ENCODE data around the gene CAMK2D. TPM values are rescaled to one million over a fixed set of nuclear protein-coding genes. Genes with fewer than 3 reads are reported as not detected.

The CAMK2D gene
- polyA plus RNA-seq, 3 donors from 2014 or later: 14.8 to 22.8 (median 21.4) TPM

DNA sequence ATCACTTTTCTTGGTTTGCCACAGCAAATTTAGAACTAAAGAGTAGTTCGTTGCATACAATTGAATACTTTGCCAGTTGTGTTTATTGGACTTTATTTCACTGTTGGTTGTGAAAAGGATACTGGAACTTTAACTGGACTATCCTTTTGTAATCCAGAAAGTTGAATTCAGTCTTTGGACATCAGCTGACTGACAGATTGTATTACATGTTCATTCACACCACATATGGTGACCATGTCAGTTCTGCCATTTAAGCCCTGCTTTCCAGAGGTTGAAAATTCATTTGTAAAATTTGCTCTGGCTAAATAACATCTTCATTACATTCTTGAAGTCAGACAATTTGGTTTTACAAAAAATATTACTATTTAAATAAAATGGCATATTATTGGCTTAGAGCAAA, 251.7 kb downstream of the CAMK2D start:
- H3K36me3 Mint-ChIP-seq: peaks cover 23 to 42% (median 27%) of the 10 kb centered on the region in 3 donors

DNA sequence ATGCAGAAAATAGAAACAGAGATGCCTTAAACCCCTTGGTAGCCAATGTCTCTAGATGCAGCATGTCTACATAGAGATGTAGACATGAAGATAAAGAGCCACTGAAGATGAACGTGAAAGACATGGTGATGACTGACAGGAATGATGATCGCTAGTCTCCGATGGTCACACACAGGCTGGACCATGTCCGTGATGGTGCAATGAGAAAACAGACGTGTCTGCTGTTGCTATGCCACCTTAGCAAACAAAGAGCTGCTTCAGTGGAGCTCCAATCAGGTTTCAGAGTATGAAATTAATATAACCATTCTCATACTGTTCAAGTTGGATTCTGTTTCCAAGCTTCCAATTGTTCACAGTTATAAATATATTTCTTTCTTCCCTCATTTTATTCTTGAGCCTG, 256.5 kb downstream of the CAMK2D start:
- no peak overlapping the region for H3K4me3 Mint-ChIP-seq
- no peaks in the 10 kb centered on the region for H3K9me3 Mint-ChIP-seq
- H3K36me3 Mint-ChIP-seq: peaks cover 19 to 25% (median 23%) of the 10 kb centered on the region in 3 donors
- H3K4me1 Mint-ChIP-seq: peaks cover 0 to 7% of the 10 kb centered on the region in 2 donors
- DNase-seq: no peak
- no peak overlapping the region for H3K27ac Mint-ChIP-seq
- no peaks in the 10 kb centered on the region for H3K27me3 Mint-ChIP-seq (ENCODE audit: low read depth in 3 of 3)

More for the DNA sequence above, 251.7 kb downstream of the CAMK2D start:
- Mint-ChIP-seq H3K4me1 (peaks cover 0 to 7% of the 10 kb centered on the region in 2 donors), H3K27me3 (ENCODE audit: low read depth in 3 of 3) (no peaks in the 10 kb centered on the region), H3K27ac (no peak overlapping the region), H3K4me3 (no peak overlapping the region), H3K9me3 (no peaks in the 10 kb centered on the region)
- DNase-seq: no peak

DNA sequence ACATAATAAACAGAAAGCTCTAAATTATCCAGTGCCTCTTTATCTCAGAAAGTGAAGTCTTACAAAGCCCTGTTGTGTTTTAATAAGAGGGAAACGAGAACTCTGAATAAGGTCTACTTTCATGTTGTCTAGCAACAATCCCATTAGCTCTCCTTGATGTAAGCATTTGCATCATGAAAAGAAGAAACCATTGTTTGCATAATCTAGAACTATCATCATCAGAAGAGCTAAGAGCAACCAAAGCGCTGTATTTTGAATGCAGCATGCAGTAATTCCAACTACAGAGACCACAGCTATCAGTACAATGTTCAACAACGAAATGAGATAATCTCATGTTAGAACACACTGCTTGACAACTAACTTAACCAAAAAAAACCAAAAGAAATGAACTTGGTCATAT, 257.1 kb downstream of the CAMK2D start:
- peaks cover 23 to 30% (median 26%) of the 10 kb centered on the region in 3 donors for H3K36me3 Mint-ChIP-seq
- no peaks in the 10 kb centered on the region for H3K9me3 Mint-ChIP-seq
- peaks cover 0 to 7% of the 10 kb centered on the region in 2 donors for H3K4me1 Mint-ChIP-seq
- no peaks in the 10 kb centered on the region for H3K27me3 Mint-ChIP-seq (ENCODE audit: low read depth in 3 of 3)
- no peak overlapping the region for H3K27ac Mint-ChIP-seq
- DNase-seq: no peak
- no peak overlapping the region for H3K4me3 Mint-ChIP-seq

DNA sequence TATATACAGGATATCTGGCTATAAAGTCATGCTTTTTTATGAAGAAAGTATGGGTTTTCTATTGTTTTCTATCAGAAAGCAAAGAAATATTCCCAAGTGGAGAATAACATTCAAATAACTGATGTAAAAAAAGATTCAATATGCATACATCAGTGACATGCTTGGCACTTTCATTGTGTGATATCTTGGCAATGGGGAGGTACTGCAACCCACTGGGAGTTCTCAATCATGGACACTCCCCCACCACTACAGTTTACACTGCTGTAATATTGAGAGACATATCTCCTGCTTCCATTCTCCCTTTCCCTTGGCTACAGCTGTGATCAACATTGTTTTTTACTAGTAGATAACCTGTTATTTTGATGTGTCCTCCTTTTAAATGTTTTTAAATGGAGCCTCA, 257.8 kb downstream of the CAMK2D start:
- Mint-ChIP-seq H3K27me3 (ENCODE audit: low read depth in 3 of 3) (no peaks in the 10 kb centered on the region), H3K4me3 (no peak overlapping the region), H3K27ac (no peak overlapping the region), H3K36me3 (peaks cover 26 to 32% (median 29%) of the 10 kb centered on the region in 3 donors), H3K9me3 (no peaks in the 10 kb centered on the region), H3K4me1 (peaks cover 0 to 7% of the 10 kb centered on the region in 2 donors)
- DNase-seq: no peak

DNA sequence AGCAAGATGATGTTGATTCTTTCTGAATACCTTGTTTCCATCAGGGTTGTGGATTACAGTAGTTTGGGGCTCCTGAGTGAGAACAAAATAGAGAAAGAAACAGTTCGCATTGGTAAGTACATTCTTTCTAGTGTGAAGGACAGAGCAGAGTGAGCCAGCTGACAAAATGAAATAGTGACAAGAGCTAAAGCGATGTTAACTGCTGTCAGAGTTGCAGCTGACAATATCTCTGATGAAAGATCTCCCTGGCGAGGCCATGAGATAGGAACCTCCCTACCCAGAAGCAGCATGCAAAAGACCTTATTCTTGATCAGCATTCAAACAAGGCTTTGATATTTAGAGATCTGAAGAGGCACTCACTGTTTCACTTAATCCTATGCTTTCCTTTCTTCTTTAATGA, 258.6 kb downstream of the CAMK2D start:
- peaks cover 30 to 34% (median 32%) of the 10 kb centered on the region in 3 donors for H3K36me3 Mint-ChIP-seq
- no peak overlapping the region for H3K4me3 Mint-ChIP-seq
- no peak for DNase-seq
- no peak overlapping the region for H3K27ac Mint-ChIP-seq
- no peaks in the 10 kb centered on the region for H3K9me3 Mint-ChIP-seq
- no peaks in the 10 kb centered on the region for H3K27me3 Mint-ChIP-seq (ENCODE audit: low read depth in 3 of 3)
- peaks cover 0 to 7% of the 10 kb centered on the region in 2 donors for H3K4me1 Mint-ChIP-seq

DNA sequence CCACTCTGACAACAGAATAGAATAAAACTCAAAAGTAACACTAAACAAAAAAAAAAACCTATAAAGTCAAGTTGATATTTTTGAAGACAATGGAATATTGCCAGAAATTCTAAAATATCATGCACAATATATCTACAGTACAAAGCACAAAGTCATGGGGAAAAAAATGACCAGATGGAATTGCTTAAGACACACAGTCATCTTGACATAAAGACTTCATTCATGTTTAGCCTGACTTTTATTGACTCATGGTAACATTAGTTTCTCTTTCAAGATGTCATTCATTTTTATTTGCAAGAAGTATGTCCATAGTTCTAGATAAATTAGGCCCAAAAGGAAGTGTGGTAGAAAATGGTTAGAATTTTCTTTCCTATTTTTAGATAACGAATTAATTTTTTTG, 259.1 kb downstream of the CAMK2D start:
- Mint-ChIP-seq H3K27me3 (ENCODE audit: low read depth in 3 of 3) (peaks cover 0 to 2% (median 0%) of the 10 kb centered on the region in 3 donors), H3K36me3 (peaks cover 33 to 38% (median 36%) of the 10 kb centered on the region in 3 donors), H3K4me3 (no peak overlapping the region), H3K9me3 (no peaks in the 10 kb centered on the region), H3K4me1 (peaks cover 0 to 7% of the 10 kb centered on the region in 2 donors), H3K27ac (no peak overlapping the region)
- DNase-seq: no peak

DNA sequence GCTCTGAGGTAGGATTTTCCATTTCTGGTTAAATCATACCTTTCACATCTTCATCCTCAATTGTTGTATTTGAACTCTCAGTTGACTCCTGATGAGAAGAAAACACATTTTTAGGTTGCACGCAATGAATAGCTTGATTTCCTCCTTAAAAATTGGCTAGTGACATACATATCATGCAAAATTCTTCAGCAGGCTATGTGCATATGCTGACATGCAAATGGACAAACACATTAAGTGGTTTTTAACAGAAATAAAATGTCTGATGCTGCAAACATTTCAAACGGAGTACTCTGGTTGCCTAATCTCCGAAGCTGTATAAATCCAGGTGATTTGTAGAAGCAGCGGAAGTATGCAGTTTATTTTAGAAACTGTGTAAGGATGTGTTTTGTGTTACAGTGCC, 261.1 kb downstream of the CAMK2D start:
- H3K27ac Mint-ChIP-seq: no peak overlapping the region
- peaks cover 48 to 52% (median 49%) of the 10 kb centered on the region in 3 donors for H3K36me3 Mint-ChIP-seq
- H3K4me1 Mint-ChIP-seq: peaks cover 0 to 6% of the 10 kb centered on the region in 2 donors
- DNase-seq: no peak
- no peak overlapping the region for H3K4me3 Mint-ChIP-seq
- peaks cover 0 to 2% (median 0%) of the 10 kb centered on the region in 3 donors for H3K27me3 Mint-ChIP-seq (ENCODE audit: low read depth in 3 of 3)
- peaks cover 0 to 3% (median 0%) of the 10 kb centered on the region in 6 donors for H3K9me3 Mint-ChIP-seq

DNA sequence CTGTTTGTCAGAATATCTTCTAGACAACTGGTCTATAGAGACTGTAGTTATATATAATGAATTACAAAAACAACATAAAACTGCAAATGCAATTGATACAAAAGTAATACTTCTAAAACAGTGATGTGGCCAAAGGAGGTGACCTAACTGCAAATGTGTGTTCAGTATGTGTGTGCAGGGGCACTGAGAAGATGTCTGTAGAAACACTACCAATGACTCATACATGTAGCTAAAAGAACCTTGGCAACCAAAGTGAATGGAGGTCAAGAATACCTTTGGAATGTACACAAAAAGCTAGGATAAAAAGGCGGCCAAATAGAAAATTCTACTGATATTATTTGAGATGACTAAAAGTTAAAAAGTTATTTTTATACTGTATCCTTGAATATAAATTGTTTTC, 261.8 kb downstream of the CAMK2D start:
- Mint-ChIP-seq H3K27ac (no peak overlapping the region), H3K27me3 (ENCODE audit: low read depth in 3 of 3) (peaks cover 0 to 2% (median 2%) of the 10 kb centered on the region in 3 donors), H3K36me3 (peaks cover 50 to 58% (median 51%) of the 10 kb centered on the region in 3 donors), H3K4me1 (no peaks in the 10 kb centered on the region), H3K4me3 (no peak overlapping the region), H3K9me3 (peaks cover 0 to 3% (median 0%) of the 10 kb centered on the region in 6 donors)
- DNase-seq: no peak

DNA sequence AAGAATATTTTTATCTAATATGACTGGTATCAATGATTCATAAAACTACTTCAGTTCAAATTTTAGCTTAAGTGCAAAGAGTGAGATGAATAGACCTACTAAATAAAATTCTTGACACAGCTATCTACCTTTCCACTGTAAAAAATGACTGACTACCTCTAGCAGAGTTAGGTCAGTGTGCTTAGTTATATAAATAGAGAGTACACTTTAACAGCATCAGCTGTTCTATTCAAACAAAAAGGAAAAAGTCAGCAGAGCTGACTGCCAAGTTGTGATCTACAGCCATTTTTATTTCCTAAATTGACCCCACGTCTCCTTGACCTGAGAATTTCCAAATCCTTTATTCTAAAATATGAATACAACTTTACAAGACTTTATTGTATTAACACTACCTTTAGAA, 262.4 kb downstream of the CAMK2D start:
- Mint-ChIP-seq H3K27ac (no peak overlapping the region), H3K36me3 (peaks cover 46 to 54% (median 51%) of the 10 kb centered on the region in 3 donors), H3K4me3 (no peak overlapping the region), H3K9me3 (peaks cover 0 to 3% (median 0%) of the 10 kb centered on the region in 6 donors), H3K4me1 (no peaks in the 10 kb centered on the region), H3K27me3 (ENCODE audit: low read depth in 3 of 3) (peaks cover 0 to 2% (median 2%) of the 10 kb centered on the region in 3 donors)
- DNase-seq: no peak

DNA sequence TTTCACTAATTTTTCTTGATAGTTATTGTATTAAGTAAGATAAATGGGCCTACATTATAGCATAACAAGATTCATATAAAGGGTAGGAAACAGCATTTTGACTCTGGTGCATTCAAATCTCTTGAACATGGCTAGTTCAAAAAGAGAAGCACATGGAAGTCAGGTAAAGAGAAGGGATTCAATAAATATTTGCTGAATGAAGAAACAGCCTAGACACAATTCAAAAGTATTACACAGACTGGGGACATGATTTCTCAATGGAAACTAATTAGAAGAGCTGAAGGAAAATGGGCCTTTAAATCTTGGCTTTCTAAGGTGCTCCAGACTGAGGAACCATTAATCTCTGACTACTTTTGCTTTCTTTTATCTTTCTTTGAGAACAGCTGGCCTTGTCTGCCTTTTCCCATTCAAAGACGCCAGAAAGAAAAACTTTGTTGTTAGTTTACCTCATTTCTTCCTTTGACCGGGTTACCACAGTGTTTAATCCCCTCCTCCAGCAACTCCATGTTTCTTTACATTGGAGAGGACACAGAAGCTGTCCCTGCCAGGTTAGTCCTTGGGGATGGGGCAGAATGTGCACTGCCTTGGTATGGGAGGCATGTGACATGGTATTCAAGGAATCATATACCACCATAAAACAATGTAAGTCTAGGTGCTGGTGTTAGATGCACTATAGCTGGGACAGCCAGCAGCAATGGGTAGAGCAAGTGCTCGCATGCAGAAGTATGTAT, 264.2 kb downstream of the CAMK2D start:
- H3K4me1 Mint-ChIP-seq: no peaks in the 10 kb centered on the region
- peaks cover 0 to 3% (median 0%) of the 10 kb centered on the region in 6 donors for H3K9me3 Mint-ChIP-seq
- H3K36me3 Mint-ChIP-seq: peaks cover 38 to 49% (median 40%) of the 10 kb centered on the region in 3 donors

DNA sequence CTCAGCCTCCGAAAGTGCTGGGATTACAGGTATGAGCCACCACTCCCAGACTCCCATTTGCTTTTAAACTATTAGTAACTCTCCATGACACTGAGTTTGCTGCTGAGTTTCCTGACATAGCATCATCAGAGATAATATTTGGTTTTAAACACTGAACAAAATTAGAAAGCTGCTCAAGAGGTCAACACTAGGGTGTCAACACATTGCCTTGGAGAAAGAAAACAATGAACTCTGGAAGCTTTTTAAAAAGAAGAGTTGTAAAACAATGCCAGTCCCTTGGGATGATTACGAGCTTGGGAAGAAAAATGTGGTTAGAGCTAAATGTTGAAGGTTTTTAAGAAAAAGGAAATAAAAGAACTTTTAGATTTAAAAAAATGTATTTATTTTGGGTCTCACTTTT, 264.8 kb downstream of the CAMK2D start:
- H3K27me3 Mint-ChIP-seq (ENCODE audit: low read depth in 3 of 3): peaks cover 0 to 2% (median 2%) of the 10 kb centered on the region in 3 donors
- peaks cover 32 to 45% (median 37%) of the 10 kb centered on the region in 3 donors for H3K36me3 Mint-ChIP-seq
- H3K4me1 Mint-ChIP-seq: no peaks in the 10 kb centered on the region
- H3K27ac Mint-ChIP-seq: no peak overlapping the region
- H3K4me3 Mint-ChIP-seq: no peak overlapping the region
- H3K9me3 Mint-ChIP-seq: peaks cover 0 to 3% (median 0%) of the 10 kb centered on the region in 6 donors
- DNase-seq: no peak

More for the DNA sequence above, 264.2 kb downstream of the CAMK2D start:
- Mint-ChIP-seq H3K27me3 (ENCODE audit: low read depth in 3 of 3) (peaks cover 0 to 2% (median 2%) of the 10 kb centered on the region in 3 donors), H3K27ac (peak overlapping the region in 1 of 6 donors; percentile 23), H3K4me3 (no peak overlapping the region)
- DNase-seq: no peak

DNA sequence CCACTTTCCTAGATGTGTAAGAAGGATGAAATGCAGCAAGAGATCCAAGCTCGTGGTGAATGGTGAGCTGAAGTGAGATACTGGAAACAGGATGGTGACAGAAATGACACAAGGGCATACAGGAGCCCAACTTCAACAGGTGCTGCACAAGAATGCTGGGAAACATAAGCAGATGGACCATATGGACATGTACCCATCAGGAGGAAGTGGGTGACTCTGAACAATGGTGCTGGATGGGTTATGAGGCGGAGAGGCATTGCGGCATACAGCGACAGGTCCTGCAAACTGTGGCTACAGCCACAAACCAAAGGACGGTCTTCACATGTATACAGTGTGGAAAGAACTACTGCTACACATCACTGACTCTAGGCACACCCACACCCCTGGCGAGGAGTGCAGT, 265.7 kb downstream of the CAMK2D start:
- Mint-ChIP-seq H3K36me3 (peaks cover 31 to 45% (median 37%) of the 10 kb centered on the region in 3 donors), H3K4me1 (no peaks in the 10 kb centered on the region), H3K9me3 (peaks cover 0 to 3% (median 0%) of the 10 kb centered on the region in 6 donors), H3K27me3 (ENCODE audit: low read depth in 3 of 3) (peaks cover 0 to 2% (median 2%) of the 10 kb centered on the region in 3 donors), H3K27ac (peak overlapping the region in 1 of 6 donors; percentile 58), H3K4me3 (no peak overlapping the region)
- DNase-seq: no peak

DNA sequence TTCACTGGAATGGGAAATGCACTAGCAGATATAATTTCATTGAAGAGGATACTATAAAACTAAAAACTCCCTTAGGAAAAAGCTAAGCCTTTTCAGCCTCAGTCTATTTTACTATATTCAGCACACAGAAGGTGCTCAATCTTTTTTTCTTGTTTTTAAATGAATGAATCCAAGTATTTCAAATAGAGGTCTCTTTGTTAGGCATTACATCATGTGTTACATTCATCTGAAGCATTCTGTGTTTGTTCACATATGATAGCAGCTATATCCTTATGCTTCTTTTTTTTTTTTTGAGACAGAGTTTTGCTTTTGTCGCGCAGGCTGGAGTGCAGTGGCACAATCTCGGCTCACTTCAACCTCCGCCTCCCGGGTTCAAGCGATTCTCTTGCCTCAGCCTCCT, 278.4 kb downstream of the CAMK2D start:
- DNase-seq: no peak
- no peaks in the 10 kb centered on the region for H3K27me3 Mint-ChIP-seq (ENCODE audit: low read depth in 3 of 3)
- no peaks in the 10 kb centered on the region for H3K9me3 Mint-ChIP-seq
- no peaks in the 10 kb centered on the region for H3K4me1 Mint-ChIP-seq
- no peak overlapping the region for H3K4me3 Mint-ChIP-seq
- H3K27ac Mint-ChIP-seq: no peak overlapping the region
- H3K36me3 Mint-ChIP-seq: peaks cover 6 to 26% (median 24%) of the 10 kb centered on the region in 3 donors

DNA sequence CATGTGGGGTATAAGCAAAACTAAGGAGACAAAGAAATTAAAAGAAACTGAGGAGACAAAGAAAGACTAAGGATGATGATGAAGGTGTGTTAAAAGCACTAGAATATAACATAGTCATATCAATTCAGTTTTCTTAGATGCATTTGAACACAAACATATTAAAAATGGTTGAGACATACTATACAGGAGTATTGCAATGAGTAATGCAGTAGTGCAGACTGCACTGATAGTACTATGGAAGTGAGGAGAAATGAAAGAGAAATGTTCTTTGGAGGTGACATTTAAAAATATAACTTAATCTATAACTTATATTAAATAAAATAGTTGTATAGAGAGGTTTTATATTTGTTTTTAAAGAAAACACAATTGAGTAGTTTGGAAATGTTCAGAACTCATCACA, 279.2 kb downstream of the CAMK2D start:
- H3K27me3 Mint-ChIP-seq (ENCODE audit: low read depth in 3 of 3): no peaks in the 10 kb centered on the region
- H3K9me3 Mint-ChIP-seq: no peaks in the 10 kb centered on the region
- no peak overlapping the region for H3K4me3 Mint-ChIP-seq
- no peak overlapping the region for H3K27ac Mint-ChIP-seq
- no peaks in the 10 kb centered on the region for H3K4me1 Mint-ChIP-seq
- DNase-seq: no peak
- peaks cover 6 to 32% (median 25%) of the 10 kb centered on the region in 3 donors for H3K36me3 Mint-ChIP-seq
